GM18505 (cell line): ENCODE results near the gene PDZD7.
"Not testable (repeated sequence)": the region's sequence is repeated elsewhere in the genome, so short reads cannot be mapped to it uniquely, and the experiment has no call there.

Source experiments
- ATAC-seq: cut with Tn5 transposase; IDR thresholded peaks from one replicate; pipeline ENCODE4 v1.9.1; 2021; ENCODE audit not compliant: unreplicated experiment
- POLR2A ChIP-seq: IDR thresholded peaks from 4 replicates; pipeline ENCODE4 v1.6.1; 2011; ENCODE audit warnings: borderline replicate concordance; ENCODE audit not compliant: insufficient read depth, insufficient read length; ENCODE audit errors: extremely low read depth

The PDZD7 gene

GRCh38 chr10:101040061-101040460 lies 9.1 kb upstream of the PDZD7 start:
- no peak for ATAC-seq

GRCh38 chr10:101038484-101038883 lies 7.6 kb upstream of the PDZD7 start:
- TF ChIP-seq POLR2A, result no peak
- ATAC-seq, result no peak

More at GRCh38 chr10:101040061-101040460, 9.1 kb upstream of the PDZD7 start:
- TF ChIP-seq POLR2A, result no peak

GRCh38 chr10:101036726-101037125 lies 5.8 kb upstream of the PDZD7 start:
- no peak for ATAC-seq
- TF ChIP-seq POLR2A, result no peak

- TF ChIP-seq POLR2A, result no peak
- no peak for ATAC-seq
Observed at GRCh38 chr10:101035916-101036702, 5.2 kb upstream of the PDZD7 start.

- no peak for TF ChIP-seq POLR2A
- no peak for ATAC-seq
Observed at GRCh38 chr10:101035314-101035713, 4.4 kb upstream of the PDZD7 start.

- not testable (repeated sequence) for ATAC-seq
Observed at GRCh38 chr10:101034404-101034803, 3.5 kb upstream of the PDZD7 start.

GRCh38 chr10:101033276-101033675 lies 2.3 kb upstream of the PDZD7 start:
- TF ChIP-seq POLR2A, result no peak

GRCh38 chr10:101032637-101033224 lies 1.8 kb upstream of the PDZD7 start:
- no peak for ATAC-seq
- no peak for TF ChIP-seq POLR2A

More at GRCh38 chr10:101033276-101033675, 2.3 kb upstream of the PDZD7 start:
- no peak for ATAC-seq

- no peak for TF ChIP-seq POLR2A
- ATAC-seq, result no peak
Observed at GRCh38 chr10:101031796-101032636, 1.1 kb upstream of the PDZD7 start.

GRCh38 chr10:101030496-101031127 lies 317 bp downstream of the PDZD7 start:
- no peak for TF ChIP-seq POLR2A
- no peak for ATAC-seq

- no peak for TF ChIP-seq POLR2A
- ATAC-seq, result no peak
Observed at GRCh38 chr10:101029520-101030295, 1.2 kb downstream of the PDZD7 start.

GRCh38 chr10:101028446-101029337 lies 2.2 kb downstream of the PDZD7 start:
- no peak for TF ChIP-seq POLR2A
- ATAC-seq, result no peak

GRCh38 chr10:101027106-101027720 lies 3.7 kb downstream of the PDZD7 start:
- TF ChIP-seq POLR2A, result no peak
- ATAC-seq, result no peak
